Brain microvascular endothelial cell (primary cell): ENCODE results near the gene LRG1.
A peak's percentile ranks its signal among the peaks of the same experiment; 100 is the strongest.
"Not testable (repeated sequence)": the region's sequence is repeated elsewhere in the genome, so short reads cannot be mapped to it uniquely, and the experiment has no call there.

Source experiments
- DNase-seq: peaks from one replicate; pipeline ENCODE4 v3.0.0-alpha.2; 2020
- H3K27ac ChIP-seq: fragments of 250-450 bp; sonication (Bioruptor Pico); 2 replicates; pipeline ENCODE4 v1.5.1; 2020; ENCODE audit warnings: mild to moderate bottlenecking, moderate library complexity
- H3K27me3 ChIP-seq: fragments of 250-450 bp; sonication (Bioruptor Pico); replicated peaks from 2 replicates; pipeline ENCODE4 v1.5.1; 2020; ENCODE audit warnings: mild to moderate bottlenecking
- H3K36me3 ChIP-seq: fragments of 250-450 bp; sonication (Bioruptor Pico); replicated peaks from 2 replicates; pipeline ENCODE4 v1.5.1; 2020; ENCODE audit warnings: mild to moderate bottlenecking
- H3K4me3 ChIP-seq: 2 replicates; pipeline ENCODE4 v1.5.1; 2011; ENCODE audit warnings: low read depth, mild to moderate bottlenecking, control low read depth, low read length, moderate library complexity
- CTCF ChIP-seq: IDR thresholded peaks from 2 replicates; pipeline ENCODE4 v1.5.1; 2011; ENCODE audit warnings: low read depth, mild to moderate bottlenecking, moderate library complexity, low read length, control low read depth, inconsistent platforms; ENCODE audit errors: missing control alignments
- in situ Hi-C: cut with HindIII; loops from 2 replicates; pipeline ENCODE4 v1.10.0; 2017; ENCODE audit warnings: low sequenced_read_pairs, low pct_ligation_motif_present

LRG1 gene

GRCh38 chr19:4570402-4570801 is 30.6 kb upstream of the LRG1 start:
- DNase-seq, result no peak
- in situ Hi-C loops, result no loop called here
- no peak for TF ChIP-seq CTCF
- Histone ChIP-seq H3K36me3 (no peaks in the 10 kb centered on the region), H3K4me3 (no peak overlapping the region), H3K27me3 (no peaks in the 10 kb centered on the region), H3K27ac (no peak overlapping the region)

DNA sequence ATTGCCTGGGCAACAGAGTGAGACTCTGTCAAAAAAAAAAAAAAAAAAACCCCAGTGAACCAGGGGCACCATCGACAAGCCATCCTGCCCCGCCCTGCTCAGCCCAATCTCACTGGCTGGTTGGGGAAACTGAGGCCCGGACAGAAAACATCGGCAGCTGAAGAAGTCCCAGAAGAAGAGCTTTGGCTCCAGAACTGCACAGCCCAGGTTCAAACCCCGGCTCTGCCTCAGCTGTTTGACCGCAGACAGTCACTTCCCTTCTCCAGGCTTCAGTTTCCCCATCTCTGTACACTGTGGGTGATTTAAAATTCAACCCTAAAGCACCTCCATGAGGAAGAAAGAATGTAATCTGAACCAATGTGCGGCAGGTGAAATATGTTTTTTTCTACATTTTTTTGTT is 29.1 kb upstream of the LRG1 start:
- Histone ChIP-seq H3K27me3 (no peaks in the 10 kb centered on the region), H3K4me3 (no peak overlapping the region), H3K36me3 (no peaks in the 10 kb centered on the region), H3K27ac (no peak overlapping the region)
- DNase-seq, result no peak
- in situ Hi-C loops, result no loop called here
- TF ChIP-seq CTCF, result no peak

DNA sequence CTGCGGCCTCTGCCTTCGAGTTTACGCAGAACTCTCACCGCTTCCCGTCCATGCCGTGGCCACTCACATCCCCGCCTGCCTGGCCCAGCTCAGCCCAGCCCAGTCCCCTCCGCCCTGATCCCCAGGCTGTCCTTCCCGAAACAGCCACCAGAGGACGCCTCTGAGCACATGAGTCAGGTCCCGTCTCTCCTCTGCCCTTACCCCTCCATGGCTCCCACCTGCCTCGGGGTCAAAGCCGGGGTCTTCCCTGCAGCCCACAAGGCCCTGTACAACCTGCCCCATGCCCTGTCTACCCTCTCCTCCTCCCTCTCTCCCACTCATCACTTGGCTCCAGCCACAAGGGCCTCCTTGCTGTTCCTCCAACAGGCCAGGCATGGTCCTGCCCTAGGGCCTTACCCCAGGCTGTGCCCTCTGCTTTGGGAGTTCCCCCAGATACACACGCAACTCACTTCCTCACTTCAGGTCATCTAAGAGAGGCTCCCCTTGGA is 27.8 kb upstream of the LRG1 start:
- in situ Hi-C loops, result no loop called here
- no peak overlapping the region for H3K4me3 ChIP-seq
- DNase-seq, result peak; percentile 52
- no peak overlapping the region for H3K27ac ChIP-seq
- H3K27me3 ChIP-seq, result no peaks in the 10 kb centered on the region
- no peaks in the 10 kb centered on the region for H3K36me3 ChIP-seq
- peak; percentile 96 for TF ChIP-seq CTCF

DNA sequence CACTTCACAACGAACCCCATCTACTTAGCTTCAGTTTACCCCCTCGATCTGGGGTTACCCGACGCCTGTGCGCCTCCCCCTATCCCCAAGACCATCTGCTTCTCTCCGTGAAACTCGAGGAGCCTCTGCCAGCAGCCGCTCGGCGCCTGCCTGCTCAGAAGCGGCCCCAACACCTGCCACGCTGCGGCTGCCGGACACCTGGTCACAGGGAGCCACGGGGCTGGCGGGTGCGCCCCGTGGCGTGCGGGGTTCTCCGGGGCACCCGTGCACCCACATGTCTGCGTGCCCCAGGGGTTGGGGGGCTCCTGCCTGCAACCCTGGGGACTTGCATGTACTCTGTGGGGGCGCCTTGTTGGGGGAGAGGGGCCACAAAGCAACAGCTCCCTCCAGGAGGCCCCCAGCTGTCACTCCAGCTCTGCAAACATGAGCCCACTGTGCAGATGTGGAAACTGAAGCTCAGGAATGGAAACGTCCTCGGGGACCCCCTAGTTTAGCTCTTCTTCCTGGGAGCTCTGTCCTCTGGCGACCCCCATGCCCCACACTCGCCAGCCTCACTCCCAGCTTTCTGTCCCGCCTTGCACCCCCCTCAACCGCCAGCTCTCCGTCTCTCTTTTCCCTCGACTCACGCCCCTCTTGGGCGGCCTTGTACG is 26.7 kb upstream of the LRG1 start:
- Histone ChIP-seq H3K4me3 (no peak overlapping the region), H3K36me3 (no peaks in the 10 kb centered on the region), H3K27ac (no peak overlapping the region), H3K27me3 (no peaks in the 10 kb centered on the region)
- no peak for TF ChIP-seq CTCF
- no peak for DNase-seq
- in situ Hi-C loops, result no loop called here

DNA sequence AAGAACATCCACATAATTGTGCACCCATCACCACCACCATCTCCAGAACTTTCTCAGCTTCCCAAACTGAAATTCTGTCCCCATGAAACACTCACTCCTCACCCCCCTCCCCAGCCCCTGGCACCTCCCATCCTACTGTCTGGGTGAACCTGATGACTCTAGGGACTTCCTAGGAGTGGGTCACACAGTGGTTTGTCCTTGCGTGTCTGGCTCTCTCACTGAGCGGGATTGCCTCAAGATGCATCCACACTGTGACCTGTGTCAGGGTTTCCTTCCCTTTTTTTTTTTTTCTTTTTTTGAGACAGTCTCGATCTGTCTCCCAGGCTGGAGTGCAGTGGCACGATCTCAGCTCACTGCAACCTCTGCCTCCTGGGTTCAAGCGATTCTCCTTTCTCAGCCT is 23.7 kb upstream of the LRG1 start:
- in situ Hi-C loops, H3K36me3 ChIP-seq, H3K27ac ChIP-seq, H3K4me3 ChIP-seq, H3K27me3 ChIP-seq, DNase-seq: not testable (repeated sequence)

DNA sequence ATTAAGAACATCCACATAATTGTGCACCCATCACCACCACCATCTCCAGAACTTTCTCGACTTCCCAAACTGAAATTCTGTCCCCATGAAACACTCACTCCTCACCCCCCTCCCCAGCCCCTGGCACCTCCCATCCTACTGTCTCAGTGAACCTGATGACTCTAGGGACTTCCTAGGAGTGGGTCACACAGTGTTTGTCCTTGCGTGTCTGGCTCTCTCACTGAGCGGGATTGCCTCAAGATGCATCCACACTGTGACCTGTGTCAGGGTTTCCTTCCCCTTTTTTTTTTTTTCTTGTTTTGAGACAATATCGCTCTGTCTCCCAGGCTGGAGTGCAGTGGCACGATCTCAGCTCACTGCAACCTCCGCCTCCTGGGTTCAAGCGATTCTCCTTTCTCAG is 22.2 kb upstream of the LRG1 start:
- in situ Hi-C loops, H3K36me3 ChIP-seq, DNase-seq, H3K4me3 ChIP-seq, H3K27ac ChIP-seq, H3K27me3 ChIP-seq: not testable (repeated sequence)

- H3K4me3 ChIP-seq, result no peak within 1 kb of the TSS
- in situ Hi-C loops, result no loop called here
- DNase-seq, result peak; percentile 9
- H3K27me3 ChIP-seq, result no peaks in the 10 kb centered on the region
- H3K36me3 ChIP-seq, result no peaks in the 10 kb centered on the region
- H3K27ac ChIP-seq, result no peak within 1 kb of the TSS
- TF ChIP-seq CTCF, result no peak
Measured at GRCh38 chr19:4559569-4559968, 19.7 kb upstream of the LRG1 start, which contains the start of gene SEMA6B. Gene SEMA6B (minus strand): TSS chr19:4559684. CDS start chr19:4558457, 1,227 bp downstream.
